MCF 10A (cell line): ENCODE measurements around the gene SRM. TPM values are rescaled to one million over a fixed set of nuclear protein-coding genes. Genes with fewer than 3 reads are reported as not detected.

Source experiments
- BruUV-seq: library from RNA; stranded (reverse); fragments of 400-500 nt; replicated peaks from 2 replicates; lab custom pipeline; 2021; lab: Mats Ljungman, UMichigan
- CTCF ChIA-PET: fragments of 300-600 bp; sonication (Branson Sonifier 250); formaldehyde crosslinking; extraction: SDS; loops from one replicate; lab custom pipeline; 2021; ENCODE audit warnings: antibody characterized with exemption, inconsistent platforms; lab: Yijun Ruan, JAX
- POLR2A ChIA-PET: fragments of 300-600, 350-650 bp; sonication (Branson Sonifier 250); formaldehyde crosslinking; extraction: SDS; loops from one replicate; lab custom pipeline; 2020; ENCODE audit warnings: antibody characterized with exemption, inconsistent platforms; lab: Yijun Ruan, JAX
- DNase-seq: peaks from one replicate; pipeline ENCODE4 v3.0.0-alpha.2; 2018; ENCODE audit not compliant: unreplicated experiment
- H3K27ac Mint-ChIP-seq: one replicate; pipeline ENCODE4 v1.8.0; 2022; ENCODE audit warnings: mild to moderate bottlenecking, low read depth, mixed read lengths; ENCODE audit not compliant: unreplicated experiment
- H3K27me3 Mint-ChIP-seq: one replicate; pipeline ENCODE4 v1.8.0; 2022; ENCODE audit warnings: mixed read lengths; ENCODE audit not compliant: insufficient read depth, unreplicated experiment
- H3K36me3 Mint-ChIP-seq: one replicate; pipeline ENCODE4 v1.8.0; 2022; ENCODE audit warnings: mild to moderate bottlenecking, moderate library complexity, mixed read lengths; ENCODE audit not compliant: insufficient read depth, unreplicated experiment
- H3K4me1 Mint-ChIP-seq: one replicate; pipeline ENCODE4 v1.8.0; 2022; ENCODE audit warnings: mixed read lengths; ENCODE audit not compliant: insufficient read depth, unreplicated experiment
- H3K4me3 Mint-ChIP-seq: one replicate; pipeline ENCODE4 v1.8.0; 2022; ENCODE audit warnings: mild to moderate bottlenecking, moderate library complexity, mixed read lengths; ENCODE audit not compliant: unreplicated experiment
- H3K9me3 Mint-ChIP-seq: one replicate; pipeline ENCODE4 v1.8.0; 2022; ENCODE audit warnings: mixed read lengths; ENCODE audit not compliant: unreplicated experiment
- intact Hi-C: fragments of 100-400 bp; cut with micrococcal nuclease; formaldehyde crosslinking; loops from 2 replicates; pipeline ENCODE4 v1.14.1; 2022
- total RNA-seq: library from RNA; stranded (reverse); gene quantifications from 2 replicates; pipeline ENCODE4 v1.2.3, GENCODE V29; 2022
- TF ChIP-seq, protein P1 (sequence below): fragments of 200-600 bp; IDR thresholded peaks from one replicate; pipeline ENCODE4 v1.8.0; 2022; ENCODE audit warnings: antibody characterized with exemption, mild to moderate bottlenecking; ENCODE audit not compliant: unreplicated experiment

Gene SRM
- total RNA-seq, 1 experiment from 2014 or later, result 327 TPM

- Mint-ChIP-seq H3K27ac (no peak overlapping the region), H3K4me3 (no peak overlapping the region), H3K4me1 (no peaks in the 10 kb centered on the region), H3K36me3 (peaks cover 63% of the 10 kb centered on the region), H3K27me3 (no peaks in the 10 kb centered on the region), H3K9me3 (no peaks in the 10 kb centered on the region)
- no TSS peak for BruUV-seq
- ChIA-PET POLR2A (no interaction called here), CTCF (interaction anchor here (0.7 to 9.9 kb wide), 2 partner anchors 17 to 75 kb away, joined by 3 to 64 read pairs; no protein-coding TSS in a partner anchor)
- no peak for DNase-seq
- intact Hi-C loops, result no loop called here
- TF ChIP-seq, protein P1, sequence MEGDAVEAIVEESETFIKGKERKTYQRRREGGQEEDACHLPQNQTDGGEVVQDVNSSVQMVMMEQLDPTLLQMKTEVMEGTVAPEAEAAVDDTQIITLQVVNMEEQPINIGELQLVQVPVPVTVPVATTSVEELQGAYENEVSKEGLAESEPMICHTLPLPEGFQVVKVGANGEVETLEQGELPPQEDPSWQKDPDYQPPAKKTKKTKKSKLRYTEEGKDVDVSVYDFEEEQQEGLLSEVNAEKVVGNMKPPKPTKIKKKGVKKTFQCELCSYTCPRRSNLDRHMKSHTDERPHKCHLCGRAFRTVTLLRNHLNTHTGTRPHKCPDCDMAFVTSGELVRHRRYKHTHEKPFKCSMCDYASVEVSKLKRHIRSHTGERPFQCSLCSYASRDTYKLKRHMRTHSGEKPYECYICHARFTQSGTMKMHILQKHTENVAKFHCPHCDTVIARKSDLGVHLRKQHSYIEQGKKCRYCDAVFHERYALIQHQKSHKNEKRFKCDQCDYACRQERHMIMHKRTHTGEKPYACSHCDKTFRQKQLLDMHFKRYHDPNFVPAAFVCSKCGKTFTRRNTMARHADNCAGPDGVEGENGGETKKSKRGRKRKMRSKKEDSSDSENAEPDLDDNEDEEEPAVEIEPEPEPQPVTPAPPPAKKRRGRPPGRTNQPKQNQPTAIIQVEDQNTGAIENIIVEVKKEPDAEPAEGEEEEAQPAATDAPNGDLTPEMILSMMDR, result no peak
Measured at GRCh38 chr1:11054666-11055065, 5.2 kb downstream of the SRM start.

- intact Hi-C loops, result no loop called here
- BruUV-seq, result no TSS peak
- peaks cover 63% of the 10 kb centered on the region for H3K36me3 Mint-ChIP-seq
- ChIA-PET CTCF (interaction anchor here (0.6 to 9.9 kb wide), 3 partner anchors 16 to 597 kb away, joined by 3 to 64 read pairs (median 3); no protein-coding TSS in a partner anchor), POLR2A (interaction anchor here (0.9 kb wide), 1 partner anchor 17 kb away, joined by 4 read pairs; no protein-coding TSS in a partner anchor)
- H3K9me3 Mint-ChIP-seq, result no peaks in the 10 kb centered on the region
- no peaks in the 10 kb centered on the region for H3K4me1 Mint-ChIP-seq
- no peak for DNase-seq
- no peaks in the 10 kb centered on the region for H3K27me3 Mint-ChIP-seq
- TF ChIP-seq, protein P1, result no peak
- H3K27ac Mint-ChIP-seq, result no peak overlapping the region
- H3K4me3 Mint-ChIP-seq, result no peak overlapping the region
Measured at GRCh38 chr1:11054181-11054580, 5.6 kb downstream of the SRM start.

GRCh38 chr1:11053758-11054137 lies 6.1 kb downstream of the SRM start:
- TF ChIP-seq, protein P1, result no peak
- H3K27ac Mint-ChIP-seq, result no peak overlapping the region
- BruUV-seq, result no TSS peak
- DNase-seq, result no peak
- no peaks in the 10 kb centered on the region for H3K4me1 Mint-ChIP-seq
- no peak overlapping the region for H3K4me3 Mint-ChIP-seq
- no peaks in the 10 kb centered on the region for H3K9me3 Mint-ChIP-seq
- intact Hi-C loops, result no loop called here
- H3K27me3 Mint-ChIP-seq, result no peaks in the 10 kb centered on the region
- H3K36me3 Mint-ChIP-seq, result peaks cover 63% of the 10 kb centered on the region
- ChIA-PET CTCF (interaction anchor here (0.6 to 9.9 kb wide), 3 partner anchors 16 to 597 kb away, joined by 3 to 64 read pairs (median 3); no protein-coding TSS in a partner anchor), POLR2A (interaction anchor here (0.7 to 0.9 kb wide), 2 partner anchors 16 to 104 kb away, joined by 4 read pairs; no protein-coding TSS in a partner anchor)

DNA sequence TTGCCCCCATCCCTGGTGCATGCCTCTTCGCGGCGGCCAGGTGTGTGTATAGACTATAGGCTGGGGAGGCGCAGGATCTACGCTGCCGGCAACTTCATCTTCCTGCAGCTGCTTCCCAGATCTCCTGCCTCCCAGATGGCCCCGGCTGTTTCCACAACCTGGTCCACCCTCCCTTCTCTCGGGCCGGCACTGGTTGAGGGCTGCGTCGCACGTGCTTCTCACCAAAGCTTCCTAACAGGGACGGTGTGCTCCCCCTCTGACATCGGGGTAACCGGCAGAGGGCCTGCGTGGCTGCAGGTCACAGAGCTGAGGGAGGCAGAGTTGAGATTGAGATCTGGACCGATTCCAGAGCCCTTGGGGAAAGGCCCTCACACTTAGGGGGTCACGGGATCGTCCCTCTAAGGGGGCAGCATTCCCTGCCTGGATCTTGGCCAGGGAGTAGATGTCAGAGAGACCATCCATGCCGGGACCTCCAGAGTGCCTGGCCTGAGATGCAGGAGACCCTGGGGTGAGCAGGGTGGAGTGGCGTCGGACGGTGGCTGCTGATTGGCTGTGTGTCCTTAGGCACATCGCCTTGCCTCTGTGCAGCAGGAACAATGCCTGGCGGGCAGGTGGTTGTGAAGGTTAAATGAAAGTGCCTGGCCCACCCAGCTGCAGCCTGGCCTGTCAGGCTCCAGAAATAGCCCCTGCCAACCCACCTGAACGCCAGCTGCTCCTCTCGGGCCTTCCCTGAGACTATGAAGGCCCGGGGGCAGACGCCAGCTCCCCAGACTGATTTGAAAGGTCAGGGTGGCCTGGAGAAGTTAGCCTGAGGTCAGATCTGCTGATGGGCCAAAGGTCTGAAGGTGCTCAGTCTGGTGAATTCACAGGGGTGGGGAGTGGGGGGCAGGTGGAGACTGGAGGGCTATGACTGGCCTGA lies 6.7 kb downstream of the SRM start:
- H3K4me3 Mint-ChIP-seq, result no peak overlapping the region
- H3K27me3 Mint-ChIP-seq, result no peaks in the 10 kb centered on the region
- no TSS peak for BruUV-seq
- DNase-seq, result no peak
- CTCF ChIA-PET, result interaction anchor here (9.9 kb wide), 1 partner anchor 15 kb away, joined by 64 read pairs; no protein-coding TSS in a partner anchor
- intact Hi-C loops, result no loop called here
- H3K4me1 Mint-ChIP-seq, result no peaks in the 10 kb centered on the region
- peaks cover 58% of the 10 kb centered on the region for H3K36me3 Mint-ChIP-seq
- TF ChIP-seq, protein P1, result no peak
- POLR2A ChIA-PET, result interaction anchor here (0.7 to 0.9 kb wide), 2 partner anchors 16 to 105 kb away, joined by 4 read pairs; no protein-coding TSS in a partner anchor
- H3K27ac Mint-ChIP-seq, result no peak overlapping the region
- no peaks in the 10 kb centered on the region for H3K9me3 Mint-ChIP-seq
